GM12878 (cell line): ENCODE data around the gene TARBP1. TPM values are rescaled to one million over a fixed set of nuclear protein-coding genes. Genes with fewer than 3 reads are reported as not detected.

Experiments used
- ATAC-seq: fragments of 200-7000 bp; cut with Tn5 transposase; 3 replicates; pipeline ENCODE4 v1.9.1; 2020; ENCODE audit warnings: mild to moderate bottlenecking, moderate library complexity
- BruUV-seq: library from RNA; stranded (reverse); fragments of 400-500 nt; replicated peaks from 2 replicates; lab custom pipeline; 2021; lab: Mats Ljungman, UMichigan
- CTCF ChIA-PET: fragments of 300-600 bp; sonication (Branson Sonifier 250); formaldehyde crosslinking; extraction: SDS; loops from one replicate; lab custom pipeline; 2021; ENCODE audit warnings: inconsistent platforms; lab: Yijun Ruan, JAX
- POLR2A ChIA-PET: fragments of 350-600 bp; formaldehyde crosslinking; extraction: SDS; loops from one replicate; lab custom pipeline; 2021; ENCODE audit warnings: inconsistent platforms; lab: Charles Lee
- RAD21 ChIA-PET: fragments of 300-600 bp; sonication (Branson Sonifier 250); formaldehyde crosslinking; loops from one replicate; lab custom pipeline; 2023; ENCODE audit warnings: antibody characterized with exemption; ENCODE audit not compliant: unreplicated experiment; lab: Charles Lee
- SMC1A ChIA-PET: fragments of 300-600 bp; sonication (Branson Sonifier 250); formaldehyde crosslinking; loops from one replicate; lab custom pipeline; 2023; ENCODE audit not compliant: unreplicated experiment, uncharacterized antibody; lab: Charles Lee
- DNase-seq: peaks from one replicate; pipeline ENCODE4 v3.0.0-alpha.2; 2011; ENCODE audit warnings: low read depth, low spot score
- FAIRE-seq: peaks from 3 replicates; lab custom pipeline; 2011; peaks lifted over from hg19 to GRCh38; lab: Jason Lieb, UNC
- H2AFZ ChIP-seq: 2 replicates; pipeline ENCODE4 v1.6.0; 2011; ENCODE audit warnings: low read depth, low read length, control low read depth; ENCODE audit not compliant: control insufficient read depth
- H3K27ac ChIP-seq: 2 replicates; pipeline ENCODE4 v1.5.1; 2011; ENCODE audit warnings: control low read depth; ENCODE audit not compliant: control insufficient read depth, insufficient read depth
- H3K27me3 ChIP-seq, 2 experiments: replicated peaks in 1 of 2; 2 replicates each; pipeline versions ENCODE4 v1.6.0 to v1.6.1; 2011; ENCODE audit warnings: low read length in 1 of 2; ENCODE audit not compliant: control insufficient read depth in 2 of 2, insufficient read depth in 2 of 2
- H3K36me3 ChIP-seq, 2 experiments: 2 replicates each; pipeline ENCODE4 v1.5.1; 2011; ENCODE audit warnings: low read length in 1 of 2; ENCODE audit not compliant: control insufficient read depth in 2 of 2, insufficient read depth in 2 of 2
- H3K4me1 ChIP-seq: 2 replicates; pipeline ENCODE4 v1.6.1; 2011; ENCODE audit warnings: mild to moderate bottlenecking, low read length, moderate library complexity, mixed read lengths; ENCODE audit not compliant: control insufficient read depth, insufficient read depth
- H3K4me2 ChIP-seq: 2 replicates; pipeline ENCODE4 v1.6.0; 2011; ENCODE audit warnings: control low read depth; ENCODE audit not compliant: control insufficient read depth, insufficient read depth
- H3K4me3 ChIP-seq: fragments of 200-600 bp; sonication (generic); 2 replicates; pipeline ENCODE4 v1.5.1; 2016
- H3K79me2 ChIP-seq: 2 replicates; pipeline ENCODE4 v1.6.0; 2011; ENCODE audit warnings: low read length; ENCODE audit not compliant: control insufficient read depth, insufficient read depth
- H3K9ac ChIP-seq: 2 replicates; pipeline ENCODE4 v1.8.0; 2011; ENCODE audit warnings: low read length, control low read depth, mixed read lengths; ENCODE audit not compliant: control insufficient read depth, insufficient read depth
- H3K9me3 ChIP-seq: replicated peaks from 3 replicates; pipeline ENCODE4 v1.5.1; 2011; ENCODE audit warnings: mild to moderate bottlenecking, low read length; ENCODE audit not compliant: control insufficient read depth, insufficient read depth
- H4K20me1 ChIP-seq: 2 replicates; pipeline ENCODE4 v1.6.0; 2011; ENCODE audit not compliant: control insufficient read depth, insufficient read depth
- ATF7 ChIP-seq: fragments of 450-650 bp; IDR thresholded peaks from 2 replicates; pipeline ENCODE4 v1.6.1; 2016; ENCODE audit warnings: low read depth, mild to moderate bottlenecking
- BCL3 ChIP-seq: IDR thresholded peaks from 2 replicates; pipeline ENCODE4 v1.6.1; 2011; ENCODE audit warnings: borderline replicate concordance, low read depth, mild to moderate bottlenecking, moderate library complexity, low read length; ENCODE audit not compliant: insufficient read depth, poor library complexity, severe bottlenecking
- CBFB ChIP-seq: IDR thresholded peaks from 2 replicates; pipeline ENCODE4 v1.6.1; 2016; ENCODE audit warnings: antibody characterized with exemption, low read depth
- EED ChIP-seq: sonication (generic); IDR thresholded peaks from 2 replicates; pipeline ENCODE4 v1.6.1; 2016; ENCODE audit warnings: antibody characterized with exemption, low read depth
- EGR1 ChIP-seq, 2 experiments: IDR thresholded peaks; 1 replicate in 1 of 2; 2 replicates in 1 of 2; pipeline ENCODE4 v1.6.1; 2011 to 2012; ENCODE audit warnings: low read depth in 2 of 2, low read length in 2 of 2, borderline replicate concordance in 1 of 2, mild to moderate bottlenecking in 1 of 2, moderate library complexity in 1 of 2
- GABPA ChIP-seq: IDR thresholded peaks from 2 replicates; pipeline ENCODE4 v1.6.1; 2014; ENCODE audit warnings: antibody characterized with exemption, low read depth, mild to moderate bottlenecking, inconsistent platforms
- IKZF1 ChIP-seq: fragments of 450-650 bp; conservative IDR thresholded peaks from 2 replicates; pipeline ENCODE4 v1.6.1; 2017; ENCODE audit warnings: antibody characterized with exemption, mild to moderate bottlenecking
- MEF2A ChIP-seq: IDR thresholded peaks from 2 replicates; pipeline ENCODE4 v1.6.1; 2011; ENCODE audit warnings: low read depth, mild to moderate bottlenecking, low read length, moderate library complexity; ENCODE audit not compliant: insufficient read depth
- MTA2 ChIP-seq: fragments of 450-650 bp; IDR thresholded peaks from 2 replicates; pipeline ENCODE4 v1.6.1; 2016; ENCODE audit warnings: low read depth, mild to moderate bottlenecking, moderate library complexity
- MYC ChIP-seq: IDR thresholded peaks from 2 replicates; pipeline ENCODE4 v1.6.1; 2011; ENCODE audit warnings: mild to moderate bottlenecking, low read length, moderate library complexity, inconsistent platforms; ENCODE audit not compliant: insufficient read depth, insufficient replicate concordance, insufficient read length, severe bottlenecking
- NBN ChIP-seq: fragments of 450-650 bp; IDR thresholded peaks from 2 replicates; pipeline ENCODE4 v1.6.1; 2016
- PKNOX1 ChIP-seq: fragments of 450-650 bp; IDR thresholded peaks from 2 replicates; pipeline ENCODE4 v1.6.1; 2016; ENCODE audit warnings: mild to moderate bottlenecking
- RUNX3 ChIP-seq: IDR thresholded peaks from 2 replicates; pipeline ENCODE4 v1.6.1; 2012; ENCODE audit warnings: low read length, inconsistent platforms
- TCF7 ChIP-seq: IDR thresholded peaks from 2 replicates; pipeline ENCODE4 v1.6.1; 2014; ENCODE audit warnings: antibody characterized with exemption, borderline replicate concordance
- ZNF217 ChIP-seq: fragments of 450-650 bp; IDR thresholded peaks from 2 replicates; pipeline ENCODE4 v1.6.1; 2017; ENCODE audit warnings: antibody characterized with exemption, mild to moderate bottlenecking
- ZNF274 ChIP-seq: IDR thresholded peaks from one replicate; pipeline ENCODE4 v1.8.0; 2011; ENCODE audit not compliant: insufficient read length, insufficient read depth
- WGBS: methylation state at CpG from one replicate; pipeline ENCODE4 v1.1.6; 2016; ENCODE audit warnings: low lambda C conversion rate; ENCODE audit not compliant: insufficient replicate concordance, insufficient coverage; ENCODE audit errors: missing lambda C conversion rate; 5-methylcytosine and 5-hydroxymethylcytosine counted together
- in situ Hi-C: fragments of 300-500 bp; cut with MboI; formaldehyde crosslinking; loops from 9 replicates; pipeline ENCODE4 v1.14.3; 2018; ENCODE audit warnings: mixed read lengths
- intact Hi-C: fragments of 100-400 bp; cut with micrococcal nuclease; formaldehyde crosslinking; loops from one replicate; pipeline ENCODE4 v1.14.2; 2022; ENCODE audit not compliant: unreplicated experiment
- polyA plus RNA-seq, 11 experiments: library from polyadenylated mRNA; depleted of rRNA in 4 of 11; unstranded in 6 of 11; stranded (reverse) in 5 of 11; fragments of >200 nt; fragmentation: Nextera tagmentation in 4 of 11; fragmentation: Illumina TruSeq in 1 of 11; extraction: Ambion mirVana in 4 of 11; extraction: Trizol in 1 of 11; gene quantifications; 1 replicate in 1 of 11; 2 replicates in 10 of 11; pipeline versions ENCODE4 v1.2.1 to v1.2.3, GENCODE V29; 2011 to 2016; ENCODE audit warnings: inconsistent platforms in 2 of 11, missing spikeins in 2 of 11, low read depth in 1 of 11
- total RNA-seq, 4 experiments: library from RNA; depleted of rRNA in 3 of 4; stranded (reverse); fragments of >200 nt in 3 of 4; fragmentation: Illumina TruSeq in 1 of 4; extraction: Trizol in 1 of 4; gene quantifications; 2 replicates each; pipeline versions ENCODE4 v1.2.1 to v1.2.3, GENCODE V29; 2013 to 2021
- TF ChIP-seq, protein P1 (sequence below): fragments of 450-650 bp; IDR thresholded peaks from 2 replicates; pipeline ENCODE4 v1.6.1; 2016; ENCODE audit warnings: mild to moderate bottlenecking

TARBP1 gene
- total and polyA plus RNA-seq, 10 of the 15 experiments (the other 5 are each of a cell fraction or from before 2014, with no cell fraction given) = 10.8 to 94.4 (median 35.3) TPM

DNA sequence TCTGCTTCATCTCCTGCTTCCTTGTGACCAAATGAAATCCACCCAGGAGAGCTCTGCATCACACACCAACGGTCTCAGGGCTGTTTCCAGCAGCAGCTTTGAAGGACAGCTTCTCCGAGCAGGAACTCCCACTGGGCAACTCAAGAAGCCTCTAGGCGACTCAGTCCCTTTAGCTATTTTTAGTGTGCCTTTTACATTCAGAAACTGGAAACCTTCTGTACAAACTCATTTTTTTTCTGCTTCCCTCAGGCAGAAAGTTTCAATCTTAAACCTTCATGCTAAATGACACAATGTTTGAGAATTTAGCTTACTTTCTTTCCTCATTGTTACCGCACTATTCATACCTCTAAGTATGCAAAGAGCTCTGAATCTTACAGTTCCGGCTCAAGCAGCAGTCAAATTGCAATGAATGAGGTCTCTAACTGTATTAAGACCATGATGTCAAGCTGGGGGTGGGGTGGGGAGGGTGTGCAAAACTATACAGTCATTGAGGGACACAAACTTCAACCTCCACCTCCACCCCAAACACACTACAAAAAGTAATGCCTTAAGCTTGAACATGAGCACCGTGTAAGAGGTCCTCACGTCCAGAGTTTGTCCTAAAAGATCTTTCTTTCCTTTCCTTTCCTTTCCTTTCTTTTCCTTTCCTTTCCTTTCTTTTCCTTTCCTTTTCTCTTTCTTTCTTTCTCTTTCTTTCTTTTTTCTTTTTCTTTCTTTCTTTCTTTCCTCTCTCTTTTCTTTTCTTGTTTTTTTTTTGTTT lies 16.4 kb upstream of the TARBP1 start:
- no peaks in the 10 kb centered on the region for H3K79me2 ChIP-seq
- WGBS = 2% methylated on average over 7 of the region's 7 CpGs
- peak overlapping the region; percentile 71 for H3K27ac ChIP-seq
- ChIA-PET SMC1A (interaction anchor here (0.6 to 2.2 kb wide), 41 partner anchors 9 to 1105 kb away, joined by 3 to 19 read pairs (median 3); no protein-coding TSS in a partner anchor), RAD21 (interaction anchor here (0.6 to 2.1 kb wide), 36 partner anchors 8 to 1465 kb away, joined by 3 to 17 read pairs (median 4); partner anchors contain the start of genes COA6 and TARBP1), POLR2A (interaction anchor here (0.6 to 1.9 kb wide), 14 partner anchors 10 to 632 kb away, joined by 3 to 17 read pairs (median 4); partner anchors contain the start of genes COA6 and IRF2BP2), CTCF (interaction anchor here (0.6 to 7.0 kb wide), 21 partner anchors 8 to 923 kb away, joined by 3 to 94 read pairs (median 4); partner anchors contain the start of gene TARBP1)
- H3K36me3 ChIP-seq = no peaks in the 10 kb centered on the region
- in situ Hi-C loops = loop anchor here (5.0 kb wide), 4 partner anchors 112 to 587 kb away; no protein-coding TSS in a partner anchor
- ATAC-seq (peak; percentile 74), FAIRE-seq (peak; percentile 79), DNase-seq (peak; percentile 79)
- H3K4me3 ChIP-seq = peak overlapping the region; percentile 48; the same call in 1 of the 2 replicates
- intact Hi-C loops = loop anchor here (5.0 kb wide), 1 partner anchor 227 kb away; no protein-coding TSS in a partner anchor
- H4K20me1 ChIP-seq = no peaks in the 10 kb centered on the region
- H3K27me3 ChIP-seq = no peaks in the 10 kb centered on the region
- H3K9ac ChIP-seq = peak overlapping the region; percentile 61
- no TSS peak for BruUV-seq
- peak overlapping the region; percentile 46 for H2AFZ ChIP-seq
- H3K4me2 ChIP-seq = peak overlapping the region; percentile 74
- H3K9me3 ChIP-seq = no peaks in the 10 kb centered on the region
- H3K4me1 ChIP-seq = peaks cover 50% of the 10 kb centered on the region
- TF ChIP-seq MYC = no peak
- TF ChIP-seq ZNF274 = no peak
- TF ChIP-seq ZNF217 = no peak
- peak; percentile 45; the same call in 1 of the 2 replicates for TF ChIP-seq MTA2
- TF ChIP-seq TCF7 = 0 out of 2 replicates have a peak, but pooled peaks have one; percentile 19
- TF ChIP-seq EED = peak; percentile 88
- TF ChIP-seq ATF7 = peak; percentile 92
- TF ChIP-seq IKZF1 = peak; percentile 70
- TF ChIP-seq BCL3 = peak; percentile 54
- peak; percentile 69; the same call in 1 of the 2 replicates for TF ChIP-seq CBFB
- peak; percentile 30; the same call in 1 of the 2 replicates for TF ChIP-seq NBN
- TF ChIP-seq MEF2A = peak; percentile 89
- 0 out of 3 replicates have a peak, but pooled peaks of 1 of the 2 experiments have one; percentile 31 for TF ChIP-seq EGR1 (IDR thresholded peaks at IDR 0.05; ENCODE audit: borderline replicate concordance in 1 of 2, low read depth in 2 of 2, low read length in 2 of 2)
- TF ChIP-seq RUNX3 = peak; percentile 88
- TF ChIP-seq GABPA = peak; percentile 59; the same call in 1 of the 2 replicates
- peak; percentile 75 for TF ChIP-seq PKNOX1
- TF ChIP-seq, protein P1, sequence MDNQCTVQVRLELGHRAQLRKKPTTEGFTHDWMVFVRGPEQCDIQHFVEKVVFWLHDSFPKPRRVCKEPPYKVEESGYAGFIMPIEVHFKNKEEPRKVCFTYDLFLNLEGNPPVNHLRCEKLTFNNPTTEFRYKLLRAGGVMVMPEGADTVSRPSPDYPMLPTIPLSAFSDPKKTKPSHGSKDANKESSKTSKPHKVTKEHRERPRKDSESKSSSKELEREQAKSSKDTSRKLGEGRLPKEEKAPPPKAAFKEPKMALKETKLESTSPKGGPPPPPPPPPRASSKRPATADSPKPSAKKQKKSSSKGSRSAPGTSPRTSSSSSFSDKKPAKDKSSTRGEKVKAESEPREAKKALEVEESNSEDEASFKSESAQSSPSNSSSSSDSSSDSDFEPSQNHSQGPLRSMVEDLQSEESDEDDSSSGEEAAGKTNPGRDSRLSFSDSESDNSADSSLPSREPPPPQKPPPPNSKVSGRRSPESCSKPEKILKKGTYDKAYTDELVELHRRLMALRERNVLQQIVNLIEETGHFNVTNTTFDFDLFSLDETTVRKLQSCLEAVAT = peak; percentile 63; the same call in 1 of the 2 replicates
